ENCODE results near the gene CARD10.
"Not testable (repeated sequence)": the region's sequence is repeated elsewhere in the genome, so short reads cannot be mapped to it uniquely, and the experiment has no call there.

Gene CARD10

DNA sequence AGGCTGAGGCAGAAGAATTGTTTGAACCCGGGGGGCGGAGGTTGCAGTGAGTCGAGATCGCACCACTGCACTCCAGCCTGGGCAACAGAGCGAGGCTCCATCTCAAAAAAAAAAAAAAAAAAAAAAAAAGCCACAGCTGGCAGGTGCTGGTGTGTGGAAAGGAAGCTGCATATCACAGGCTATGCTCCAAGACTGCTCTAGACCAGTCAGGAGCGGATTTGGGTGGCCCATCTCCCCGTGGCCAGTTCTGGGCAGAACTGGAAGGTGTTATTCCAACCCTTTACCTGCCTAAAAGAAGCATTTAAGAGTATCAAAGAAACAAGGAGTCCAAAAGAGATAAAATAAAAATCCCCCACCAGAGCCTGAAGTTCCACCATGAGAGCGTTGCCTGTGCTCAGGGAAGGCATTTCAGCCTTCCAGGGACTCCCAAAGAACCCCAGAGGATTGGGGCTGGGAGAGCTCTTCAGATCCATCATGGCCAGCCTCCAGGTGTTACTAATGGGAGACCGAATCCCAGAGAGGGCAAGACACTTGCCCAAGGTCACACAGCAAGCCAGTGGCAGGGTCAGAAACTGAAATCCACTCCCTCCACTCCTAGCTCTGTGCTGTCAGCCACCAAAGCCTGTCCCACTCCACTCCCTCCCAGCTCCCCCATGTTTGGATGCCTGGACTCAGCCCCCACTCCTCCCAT lies 47.3 kb downstream of the CARD10 start:
- H3K79me2 ChIP-seq (ENCODE audit: insufficient read depth, low read length): no peaks in the 10 kb centered on the region
- no peaks in the 10 kb centered on the region for H4K20me1 ChIP-seq (ENCODE audit: insufficient read depth, low read length, poor library complexity, severe bottlenecking)
- no peak overlapping the region for H3K4me2 ChIP-seq (ENCODE audit: low read depth, low read length, poor library complexity, severe bottlenecking)
- no peak overlapping the region for H2AFZ ChIP-seq (ENCODE audit: low read length)
- H3K4me3 ChIP-seq (ENCODE audit: low read length, poor library complexity, severe bottlenecking): no peak overlapping the region
- H3K9me2 ChIP-seq (replicated peaks; ENCODE audit: low read depth, low read length): no peaks in the 10 kb centered on the region
- no peaks in the 10 kb centered on the region for H3K9me3 ChIP-seq (ENCODE audit: insufficient read depth, low read depth, low read length)
- no peak overlapping the region for H3K9ac ChIP-seq (ENCODE audit: low read depth, low read length, poor library complexity, severe bottlenecking)
- TF ChIP-seq EZH2phosphoT487 (IDR thresholded peaks at IDR 0.05; ENCODE audit: borderline replicate concordance): no peak
- TF ChIP-seq, protein P1, sequence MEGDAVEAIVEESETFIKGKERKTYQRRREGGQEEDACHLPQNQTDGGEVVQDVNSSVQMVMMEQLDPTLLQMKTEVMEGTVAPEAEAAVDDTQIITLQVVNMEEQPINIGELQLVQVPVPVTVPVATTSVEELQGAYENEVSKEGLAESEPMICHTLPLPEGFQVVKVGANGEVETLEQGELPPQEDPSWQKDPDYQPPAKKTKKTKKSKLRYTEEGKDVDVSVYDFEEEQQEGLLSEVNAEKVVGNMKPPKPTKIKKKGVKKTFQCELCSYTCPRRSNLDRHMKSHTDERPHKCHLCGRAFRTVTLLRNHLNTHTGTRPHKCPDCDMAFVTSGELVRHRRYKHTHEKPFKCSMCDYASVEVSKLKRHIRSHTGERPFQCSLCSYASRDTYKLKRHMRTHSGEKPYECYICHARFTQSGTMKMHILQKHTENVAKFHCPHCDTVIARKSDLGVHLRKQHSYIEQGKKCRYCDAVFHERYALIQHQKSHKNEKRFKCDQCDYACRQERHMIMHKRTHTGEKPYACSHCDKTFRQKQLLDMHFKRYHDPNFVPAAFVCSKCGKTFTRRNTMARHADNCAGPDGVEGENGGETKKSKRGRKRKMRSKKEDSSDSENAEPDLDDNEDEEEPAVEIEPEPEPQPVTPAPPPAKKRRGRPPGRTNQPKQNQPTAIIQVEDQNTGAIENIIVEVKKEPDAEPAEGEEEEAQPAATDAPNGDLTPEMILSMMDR (conservative IDR thresholded peaks at IDR 0.05; ENCODE audit: low read length): no peak
- no peaks in the 10 kb centered on the region for H3K4me1 ChIP-seq (ENCODE audit: insufficient read depth, low read length, poor library complexity, severe bottlenecking)
- H3K27me3 ChIP-seq (ENCODE audit: insufficient read depth, low read length, poor library complexity, severe bottlenecking): no peaks in the 10 kb centered on the region
- peaks cover 19% of the 10 kb centered on the region; the same call in 1 of the 2 replicates for H3K36me3 ChIP-seq (ENCODE audit: insufficient read depth, low read length)
- no peaks in the 10 kb centered on the region for H3F3A ChIP-seq (ENCODE audit: low read depth)

DNA sequence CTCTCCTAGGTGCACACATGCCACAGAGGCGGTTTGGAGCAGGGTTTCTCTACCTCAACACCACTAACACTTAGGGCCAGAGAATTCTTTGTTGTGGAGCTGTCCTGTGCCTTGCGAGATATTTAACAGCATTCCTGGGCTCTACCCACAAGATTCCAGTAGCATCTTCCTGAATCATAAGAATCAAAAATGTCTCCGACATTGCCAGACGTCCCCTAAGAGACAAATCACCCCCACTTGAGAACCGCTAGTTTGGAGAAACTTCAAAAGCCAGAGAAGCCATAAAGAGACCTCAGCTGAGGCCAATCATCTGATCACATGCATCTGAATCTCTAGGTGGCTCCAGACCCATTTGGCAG lies 49.1 kb downstream of the CARD10 start:
- Histone ChIP-seq H4K20me1 (ENCODE audit: insufficient read depth, low read length, poor library complexity, severe bottlenecking) (no peaks in the 10 kb centered on the region), H3K27me3 (ENCODE audit: insufficient read depth, low read length, poor library complexity, severe bottlenecking) (no peaks in the 10 kb centered on the region), H3K9ac (ENCODE audit: low read depth, low read length, poor library complexity, severe bottlenecking) (no peak overlapping the region), H3K4me3 (ENCODE audit: low read length, poor library complexity, severe bottlenecking) (no peak overlapping the region), H3K4me1 (ENCODE audit: insufficient read depth, low read length, poor library complexity, severe bottlenecking) (no peaks in the 10 kb centered on the region), H2AFZ (ENCODE audit: low read length) (no peak overlapping the region), H3F3A (ENCODE audit: low read depth) (no peaks in the 10 kb centered on the region), H3K9me2 (replicated peaks; ENCODE audit: low read depth, low read length) (no peaks in the 10 kb centered on the region), H3K79me2 (ENCODE audit: insufficient read depth, low read length) (no peaks in the 10 kb centered on the region), H3K36me3 (ENCODE audit: insufficient read depth, low read length) (peaks cover 14% of the 10 kb centered on the region; the same call in 1 of the 2 replicates), H3K9me3 (ENCODE audit: insufficient read depth, low read depth, low read length) (no peaks in the 10 kb centered on the region), H3K4me2 (ENCODE audit: low read depth, low read length, poor library complexity, severe bottlenecking) (no peak overlapping the region)
- no peak for TF ChIP-seq EZH2phosphoT487 (IDR thresholded peaks at IDR 0.05; ENCODE audit: borderline replicate concordance)
- TF ChIP-seq, protein P1 (conservative IDR thresholded peaks at IDR 0.05; ENCODE audit: low read length): no peak

DNA sequence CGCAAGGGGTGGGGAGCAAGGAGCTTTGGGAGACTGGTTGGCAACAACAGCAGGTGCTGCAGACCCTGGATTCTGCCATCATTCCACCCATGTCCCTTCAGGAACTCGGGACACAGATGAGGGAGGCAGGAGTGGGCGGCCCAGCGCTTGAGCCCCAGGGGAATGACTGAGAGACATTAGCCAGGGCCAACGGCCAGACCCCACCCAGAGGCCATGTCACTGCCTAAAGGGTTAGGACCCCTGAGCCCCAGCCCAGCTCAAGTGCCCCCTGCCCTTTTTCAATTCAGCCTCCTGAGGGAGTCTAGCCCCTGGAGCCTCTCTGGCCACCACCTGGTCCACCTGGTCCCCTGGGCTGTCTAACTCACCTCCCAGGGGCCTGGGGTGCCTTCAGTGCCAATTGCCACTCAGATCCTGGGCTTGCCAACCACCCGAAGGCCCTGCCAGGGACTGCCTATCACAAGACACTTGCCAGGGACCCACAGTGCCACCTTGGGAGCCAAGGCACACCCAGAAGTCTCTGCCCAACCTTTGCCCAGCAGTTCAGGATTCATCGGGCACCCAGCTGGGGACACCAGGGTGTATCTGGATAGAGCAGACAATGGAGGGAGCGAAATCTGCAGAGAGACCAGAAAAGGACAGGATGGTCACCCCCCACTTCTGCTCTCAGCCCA lies 49.7 kb downstream of the CARD10 start:
- Histone ChIP-seq H2AFZ (ENCODE audit: low read length) (no peak overlapping the region), H3K27me3 (ENCODE audit: insufficient read depth, low read length, poor library complexity, severe bottlenecking) (no peaks in the 10 kb centered on the region), H3K79me2 (ENCODE audit: insufficient read depth, low read length) (no peaks in the 10 kb centered on the region), H3F3A (ENCODE audit: low read depth) (no peaks in the 10 kb centered on the region), H3K9ac (ENCODE audit: low read depth, low read length, poor library complexity, severe bottlenecking) (no peak overlapping the region), H3K9me2 (replicated peaks; ENCODE audit: low read depth, low read length) (no peaks in the 10 kb centered on the region), H3K9me3 (ENCODE audit: insufficient read depth, low read depth, low read length) (no peaks in the 10 kb centered on the region), H3K4me3 (ENCODE audit: low read length, poor library complexity, severe bottlenecking) (no peak overlapping the region), H3K4me2 (ENCODE audit: low read depth, low read length, poor library complexity, severe bottlenecking) (no peak overlapping the region), H3K4me1 (ENCODE audit: insufficient read depth, low read length, poor library complexity, severe bottlenecking) (no peaks in the 10 kb centered on the region), H4K20me1 (ENCODE audit: insufficient read depth, low read length, poor library complexity, severe bottlenecking) (no peaks in the 10 kb centered on the region), H3K36me3 (ENCODE audit: insufficient read depth, low read length) (peaks cover 12% of the 10 kb centered on the region; the same call in 1 of the 2 replicates)
- no peak for TF ChIP-seq EZH2phosphoT487 (IDR thresholded peaks at IDR 0.05; ENCODE audit: borderline replicate concordance)
- TF ChIP-seq, protein P1 (conservative IDR thresholded peaks at IDR 0.05; ENCODE audit: low read length): no peak

DNA sequence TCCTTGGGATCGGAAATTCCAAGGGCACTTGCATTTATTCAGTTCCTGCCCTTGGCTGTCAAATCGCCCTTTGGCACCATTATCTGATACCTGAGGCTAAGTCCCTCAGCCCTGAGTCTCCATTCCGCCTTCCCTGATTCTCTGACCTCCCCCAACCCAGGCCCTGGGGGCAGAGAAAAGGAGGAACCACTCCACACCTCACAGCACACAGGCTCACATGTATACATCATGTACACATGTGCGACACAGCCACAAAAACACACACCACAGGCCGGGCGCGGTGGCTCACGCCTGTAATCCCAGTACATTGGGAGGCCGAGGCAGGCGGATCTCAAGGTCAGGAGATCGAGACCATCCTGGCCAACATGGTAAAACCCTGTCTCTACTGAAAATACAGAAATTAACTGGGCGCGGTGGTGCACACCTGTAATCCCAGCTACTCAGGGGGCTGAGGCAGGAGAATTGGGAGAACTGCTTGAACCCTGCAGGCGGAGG lies 51.0 kb downstream of the CARD10 start:
- H3K79me2 ChIP-seq (ENCODE audit: insufficient read depth, low read length); H3K27me3 ChIP-seq (ENCODE audit: insufficient read depth, low read length, poor library complexity, severe bottlenecking); H2AFZ ChIP-seq (ENCODE audit: low read length); H3K9ac ChIP-seq (ENCODE audit: low read depth, low read length, poor library complexity, severe bottlenecking); H3K36me3 ChIP-seq (ENCODE audit: insufficient read depth, low read length); H3F3A ChIP-seq (ENCODE audit: low read depth); H3K4me2 ChIP-seq (ENCODE audit: low read depth, low read length, poor library complexity, severe bottlenecking); H3K9me3 ChIP-seq (ENCODE audit: insufficient read depth, low read depth, low read length); H3K4me3 ChIP-seq (ENCODE audit: low read length, poor library complexity, severe bottlenecking); H3K9me2 ChIP-seq (replicated peaks; ENCODE audit: low read depth, low read length); H3K4me1 ChIP-seq (ENCODE audit: insufficient read depth, low read length, poor library complexity, severe bottlenecking); H4K20me1 ChIP-seq (ENCODE audit: insufficient read depth, low read length, poor library complexity, severe bottlenecking): not testable (repeated sequence)

All from Loucy (cell line).